SK-N-SH (cell line): ENCODE measurements around the gene KRTAP5-4. TPM values are rescaled to one million over a fixed set of nuclear protein-coding genes. Genes with fewer than 3 reads are reported as not detected.
"Not testable (repeated sequence)": the region's sequence is repeated elsewhere in the genome, so short reads cannot be mapped to it uniquely, and the experiment has no call there.

Experiments used
- CTCF ChIA-PET: fragments of 300-600, 350-600 bp; formaldehyde crosslinking; extraction: SDS; loops from one replicate; lab custom pipeline; 2021; lab: Yijun Ruan, JAX
- POLR2A ChIA-PET: fragments of 350-600 bp; sonication (Branson Sonifier 250); formaldehyde crosslinking; extraction: SDS; loops from one replicate; lab custom pipeline; 2020; ENCODE audit warnings: antibody characterized with exemption, inconsistent platforms; lab: Yijun Ruan, JAX
- DNase-seq: peaks from one replicate; pipeline ENCODE4 v3.0.0; 2012
- H2AFZ ChIP-seq: fragments of 200-600 bp; sonication (generic); 2 replicates; pipeline ENCODE4 v1.8.1; 2016; ENCODE audit warnings: antibody characterized with exemption, mild to moderate bottlenecking, low read depth
- H3F3A ChIP-seq: fragments of 200-600 bp; sonication (generic); replicated peaks from 2 replicates; pipeline ENCODE3; 2016; ENCODE audit warnings: antibody characterized with exemption, mild to moderate bottlenecking; ENCODE audit not compliant: insufficient read depth
- H3K27ac ChIP-seq, 2 experiments: fragments of 200-500 bp in 1 of 2; fragments of 200-600 bp in 1 of 2; sonication (Bioruptor generic) in 1 of 2; sonication (generic), shearing (Covaris generic) in 1 of 2; 2 replicates each; pipeline versions ENCODE4 v1.5.1 to v1.6.1; 2014 to 2016; ENCODE audit warnings: low read depth in 2 of 2, inconsistent platforms in 1 of 2, low read length in 1 of 2, mild to moderate bottlenecking in 1 of 2, mixed read lengths in 1 of 2
- H3K27me3 ChIP-seq: fragments of 200-600 bp; sonication (generic), shearing (Covaris generic); 2 replicates; pipeline ENCODE4 v1.6.1; 2016; ENCODE audit warnings: mixed run types; ENCODE audit not compliant: insufficient read depth
- H3K36me3 ChIP-seq, 2 experiments: fragments of 200-500 bp in 1 of 2; fragments of 200-600 bp in 1 of 2; sonication (Bioruptor generic) in 1 of 2; sonication (generic) in 1 of 2; replicated peaks in 1 of 2; 2 replicates each; pipeline versions ENCODE3 to v1.5.1; 2014 to 2016; ENCODE audit warnings: low read length in 1 of 2, mild to moderate bottlenecking in 1 of 2; ENCODE audit not compliant: insufficient read depth in 2 of 2, control insufficient read depth in 1 of 2
- H3K4me1 ChIP-seq, 2 experiments: fragments of 200-500 bp in 1 of 2; fragments of 200-600 bp in 1 of 2; sonication (Bioruptor generic) in 1 of 2; sonication (generic), shearing (Covaris generic) in 1 of 2; 2 replicates each; pipeline versions ENCODE4 v1.5.1 to v1.6.1; 2014 to 2016; ENCODE audit warnings: low read depth in 1 of 2, low read length in 1 of 2, mixed run types in 1 of 2; ENCODE audit not compliant: insufficient read depth in 2 of 2, control insufficient read depth in 1 of 2
- H3K4me2 ChIP-seq: fragments of 200-600 bp; sonication (generic), shearing (Covaris generic); 2 replicates; pipeline ENCODE4 v1.6.1; 2017; ENCODE audit warnings: mixed run types
- H3K4me3 ChIP-seq, 2 experiments: fragments of 200-500 bp in 1 of 2; fragments of 200-600 bp in 1 of 2; sonication (Bioruptor generic) in 1 of 2; sonication (generic), shearing (Covaris generic) in 1 of 2; 2 replicates each; pipeline versions ENCODE4 v1.5.1 to v1.8.1; 2014 to 2016; ENCODE audit warnings: low read depth in 2 of 2, inconsistent platforms in 1 of 2, low read length in 1 of 2, mild to moderate bottlenecking in 1 of 2, mixed read lengths in 1 of 2, moderate library complexity in 1 of 2
- H3K79me2 ChIP-seq: fragments of 200-600 bp; sonication (generic); 2 replicates; pipeline ENCODE4 v1.8.1; 2017; ENCODE audit warnings: mild to moderate bottlenecking; ENCODE audit not compliant: insufficient read depth
- H3K9ac ChIP-seq: fragments of 200-600 bp; sonication (generic); 2 replicates; pipeline ENCODE4 v1.6.1; 2017; ENCODE audit warnings: mixed run types
- H3K9me2 ChIP-seq: fragments of 200-600 bp; sonication (generic); 2 replicates; pipeline ENCODE4 v1.6.1; 2017; ENCODE audit warnings: mixed run types
- H3K9me3 ChIP-seq: fragments of 200-600 bp; sonication (generic); 2 replicates; pipeline ENCODE4 v1.6.1; 2017; ENCODE audit warnings: mixed run types, mild to moderate bottlenecking, moderate library complexity
- H4K20me1 ChIP-seq: fragments of 200-600 bp; sonication (generic); 2 replicates; pipeline ENCODE4 v1.6.1; 2017; ENCODE audit warnings: mild to moderate bottlenecking, mixed run types; ENCODE audit not compliant: insufficient read depth
- EZH2phosphoT487 ChIP-seq: fragments of 200-600 bp; sonication (generic); IDR thresholded peaks from 2 replicates; pipeline ENCODE4 v1.6.1; 2017; ENCODE audit warnings: low read depth, mixed run types, mild to moderate bottlenecking, antibody characterized with exemption, moderate library complexity, borderline replicate concordance
- FOXJ3 ChIP-seq: sonication (generic); formaldehyde crosslinking; IDR thresholded peaks from 2 replicates; pipeline ENCODE4 v1.5.1; 2020; ENCODE audit warnings: mild to moderate bottlenecking, missing genetic modification reagents
- FOXM1 ChIP-seq: IDR thresholded peaks from 2 replicates; pipeline ENCODE4 v1.4.0; 2012; ENCODE audit warnings: low read depth, mild to moderate bottlenecking
- GABPA ChIP-seq: IDR thresholded peaks from 2 replicates; pipeline ENCODE4 v1.4.0; 2012; ENCODE audit warnings: low read depth, mild to moderate bottlenecking
- GATA2 ChIP-seq: sonication (generic); formaldehyde crosslinking; IDR thresholded peaks from 2 replicates; pipeline ENCODE4 v1.5.0; 2020; ENCODE audit warnings: mild to moderate bottlenecking, missing genetic modification reagents
- MAX ChIP-seq: IDR thresholded peaks from 2 replicates; pipeline ENCODE4 v1.4.0; 2012; ENCODE audit warnings: low read depth
- MEF2A ChIP-seq: IDR thresholded peaks from 2 replicates; pipeline ENCODE4 v1.4.0; 2012; ENCODE audit warnings: low read depth, borderline replicate concordance
- POLR2AphosphoS5 ChIP-seq: IDR thresholded peaks from 2 replicates; pipeline ENCODE4 v1.6.1; 2012; ENCODE audit warnings: low read depth, low read length
- RFX5 ChIP-seq: IDR thresholded peaks from 2 replicates; pipeline ENCODE4 v1.6.1; 2012; ENCODE audit warnings: mild to moderate bottlenecking, improper control_type of control experiment, low read length
- RXRA ChIP-seq: IDR thresholded peaks from 2 replicates; pipeline ENCODE4 v1.4.0; 2012; ENCODE audit warnings: low read depth, mild to moderate bottlenecking, borderline replicate concordance
- TAF1 ChIP-seq: IDR thresholded peaks from 2 replicates; pipeline ENCODE4 v1.6.1; 2012; ENCODE audit warnings: low read depth, mild to moderate bottlenecking, low read length, moderate library complexity, borderline replicate concordance
- TCF12 ChIP-seq: IDR thresholded peaks from 2 replicates; pipeline ENCODE4 v1.4.0; 2012
- TEAD4 ChIP-seq: IDR thresholded peaks from 2 replicates; pipeline ENCODE4 v1.4.0; 2012; ENCODE audit warnings: mild to moderate bottlenecking, borderline replicate concordance; ENCODE audit not compliant: insufficient read depth
- YY1 ChIP-seq: IDR thresholded peaks from 2 replicates; pipeline ENCODE4 v1.4.0; 2012; ENCODE audit warnings: low read depth, mild to moderate bottlenecking
- ZBTB33 ChIP-seq: IDR thresholded peaks from 2 replicates; pipeline ENCODE4 v1.4.0; 2012; ENCODE audit warnings: low read depth, borderline replicate concordance
- WGBS: methylation state at CpG from one replicate; pipeline ENCODE4 v1.1.6; 2017; ENCODE audit warnings: low lambda C conversion rate; 5-methylcytosine and 5-hydroxymethylcytosine counted together
- polyA plus RNA-seq, 3 experiments: library from polyadenylated mRNA; depleted of rRNA; stranded (reverse); fragments of >200 nt; gene quantifications; 2 replicates each; pipeline ENCODE4 v1.2.3, GENCODE V29; 2012
- TF ChIP-seq, protein P1 (sequence below): fragments of 200-600 bp; sonication (generic); IDR thresholded peaks from 2 replicates; pipeline ENCODE4 v1.6.1; 2017; ENCODE audit warnings: antibody characterized with exemption, mild to moderate bottlenecking, moderate library complexity

Gene KRTAP5-4
- polyA plus RNA-seq, 1 of the 3 experiments (the other 2 are of a cell fraction) = not detected

DNA sequence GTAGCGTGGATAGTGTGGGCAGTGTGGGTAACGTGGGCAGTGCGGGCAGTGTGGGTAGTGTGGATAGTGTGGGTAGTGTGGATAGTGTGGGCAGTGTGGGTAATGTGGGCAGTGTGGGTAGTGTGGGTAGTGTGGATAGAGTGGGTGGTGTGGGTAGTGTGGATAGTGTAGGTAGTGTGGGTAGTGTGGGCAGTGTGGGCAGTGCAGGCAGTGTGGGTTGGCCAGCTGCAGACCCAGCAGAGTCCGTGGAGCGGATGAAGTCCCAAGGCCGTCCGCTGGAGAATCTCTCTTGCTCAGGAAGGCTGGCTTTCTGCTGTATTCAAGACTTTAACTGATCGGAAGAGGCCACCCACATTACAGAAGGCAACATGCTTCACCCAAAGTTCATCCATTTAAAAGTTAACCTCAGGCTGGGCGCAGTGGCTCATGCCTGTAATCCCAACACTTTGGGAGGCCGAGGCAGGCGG lies 49.0 kb upstream of the KRTAP5-4 start:
- H3K4me2 ChIP-seq = no peak overlapping the region
- no peak for DNase-seq
- H3K79me2 ChIP-seq = no peaks in the 10 kb centered on the region
- TF ChIP-seq MEF2A (no peak), FOXJ3 (CRISPR knock-in tag) (no peak), FOXM1 (no peak), EZH2phosphoT487 (no peak), TEAD4 (no peak), TAF1 (no peak), GABPA (no peak), YY1 (no peak), RXRA (no peak), GATA2 (CRISPR knock-in tag) (no peak), POLR2AphosphoS5 (no peak), ZBTB33 (no peak), MAX (no peak), TCF12 (no peak), RFX5 (no peak)
- TF ChIP-seq, protein P1, sequence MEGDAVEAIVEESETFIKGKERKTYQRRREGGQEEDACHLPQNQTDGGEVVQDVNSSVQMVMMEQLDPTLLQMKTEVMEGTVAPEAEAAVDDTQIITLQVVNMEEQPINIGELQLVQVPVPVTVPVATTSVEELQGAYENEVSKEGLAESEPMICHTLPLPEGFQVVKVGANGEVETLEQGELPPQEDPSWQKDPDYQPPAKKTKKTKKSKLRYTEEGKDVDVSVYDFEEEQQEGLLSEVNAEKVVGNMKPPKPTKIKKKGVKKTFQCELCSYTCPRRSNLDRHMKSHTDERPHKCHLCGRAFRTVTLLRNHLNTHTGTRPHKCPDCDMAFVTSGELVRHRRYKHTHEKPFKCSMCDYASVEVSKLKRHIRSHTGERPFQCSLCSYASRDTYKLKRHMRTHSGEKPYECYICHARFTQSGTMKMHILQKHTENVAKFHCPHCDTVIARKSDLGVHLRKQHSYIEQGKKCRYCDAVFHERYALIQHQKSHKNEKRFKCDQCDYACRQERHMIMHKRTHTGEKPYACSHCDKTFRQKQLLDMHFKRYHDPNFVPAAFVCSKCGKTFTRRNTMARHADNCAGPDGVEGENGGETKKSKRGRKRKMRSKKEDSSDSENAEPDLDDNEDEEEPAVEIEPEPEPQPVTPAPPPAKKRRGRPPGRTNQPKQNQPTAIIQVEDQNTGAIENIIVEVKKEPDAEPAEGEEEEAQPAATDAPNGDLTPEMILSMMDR = no peak
- H3K9me3 ChIP-seq = no peaks in the 10 kb centered on the region
- no peak overlapping the region for H3K27ac ChIP-seq
- no peaks in the 10 kb centered on the region for H4K20me1 ChIP-seq
- POLR2A ChIA-PET = no interaction called here
- CTCF ChIA-PET = interaction anchor here (5.2 to 14.1 kb wide), 2 partner anchors 17 to 22 kb away, joined by 28 to 101 read pairs; no protein-coding TSS in a partner anchor
- H3K27me3 ChIP-seq = no peaks in the 10 kb centered on the region; the same call in 1 of the 2 replicates
- H3K9me2 ChIP-seq = no peaks in the 10 kb centered on the region
- H3F3A ChIP-seq = no peaks in the 10 kb centered on the region
- no peak overlapping the region for H3K9ac ChIP-seq
- H3K4me1 ChIP-seq = no peaks in the 10 kb centered on the region; a peak in 1 of 4 replicates
- H3K4me3 ChIP-seq = no peak overlapping the region
- no peak overlapping the region for H2AFZ ChIP-seq
- WGBS = 84% methylated on average over 10 of the region's 11 CpGs
- H3K36me3 ChIP-seq = no peaks in the 10 kb centered on the region

- H3K4me3 ChIP-seq, H3K79me2 ChIP-seq, H3K27ac ChIP-seq, H3K27me3 ChIP-seq, H3K4me1 ChIP-seq, H2AFZ ChIP-seq, H4K20me1 ChIP-seq, H3K4me2 ChIP-seq, H3K9ac ChIP-seq, H3F3A ChIP-seq, H3K9me3 ChIP-seq, H3K9me2 ChIP-seq, H3K36me3 ChIP-seq, POLR2A ChIA-PET, DNase-seq: not testable (repeated sequence)
- 59% methylated on average over 1 of the region's 1 CpG for WGBS
- CTCF ChIA-PET = interaction anchor here (5.2 to 14.1 kb wide), 2 partner anchors 17 to 23 kb away, joined by 28 to 101 read pairs; no protein-coding TSS in a partner anchor
Measured at GRCh38 chr11:1670457-1670856, 48.5 kb upstream of the KRTAP5-4 start.
